T-helper 2 cell treated with Interferon-gamma antibody and Interleukin-4, amounts not matched to agents 5 μg/mL and 100 μg/mL, for 36 hours (primary cell): Measurements from ENCODE around the gene CBLC.
A peak's percentile ranks its signal among the peaks of the same experiment; 100 is the strongest.
"Not testable (repeated sequence)": the region's sequence is repeated elsewhere in the genome, so short reads cannot be mapped to it uniquely, and the experiment has no call there.

ENCODE experiments used
- DNase-seq: peaks from one replicate; pipeline ENCODE4 v3.0.0; 2021; ENCODE audit warnings: low spot score
- H3K27ac Mint-ChIP-seq: one replicate; pipeline ENCODE4 v1.8.0; 2021; ENCODE audit warnings: mild to moderate bottlenecking, mixed read lengths
- H3K27me3 Mint-ChIP-seq: one replicate; pipeline ENCODE4 v1.8.0; 2021; ENCODE audit warnings: low read depth, mixed read lengths
- H3K36me3 Mint-ChIP-seq: one replicate; pipeline ENCODE4 v1.8.0; 2021; ENCODE audit warnings: low read depth, mixed read lengths
- H3K4me1 Mint-ChIP-seq: one replicate; pipeline ENCODE4 v1.8.0; 2021; ENCODE audit warnings: low read depth, mixed read lengths
- H3K4me3 Mint-ChIP-seq: one replicate; pipeline ENCODE4 v1.8.0; 2022; ENCODE audit warnings: mild to moderate bottlenecking, moderate library complexity, mixed read lengths
- H3K9me3 Mint-ChIP-seq: one replicate; pipeline ENCODE4 v1.8.0; 2021; ENCODE audit warnings: mixed read lengths

CBLC gene

GRCh38 chr19:44820648-44821609 lies 43.2 kb downstream of the CBLC start:
- H3K27me3 Mint-ChIP-seq = peaks cover 5% of the 10 kb centered on the region
- H3K27ac Mint-ChIP-seq = no peak overlapping the region
- no peaks in the 10 kb centered on the region for H3K9me3 Mint-ChIP-seq
- no peaks in the 10 kb centered on the region for H3K4me1 Mint-ChIP-seq
- no peaks in the 10 kb centered on the region for H3K36me3 Mint-ChIP-seq
- no peak overlapping the region for H3K4me3 Mint-ChIP-seq
- no peak for DNase-seq

GRCh38 chr19:44822177-44822576 lies 44.5 kb downstream of the CBLC start:
- Mint-ChIP-seq H3K36me3 (no peaks in the 10 kb centered on the region), H3K4me3 (no peak overlapping the region), H3K27me3 (peaks cover 5% of the 10 kb centered on the region), H3K27ac (no peak overlapping the region), H3K9me3 (no peaks in the 10 kb centered on the region), H3K4me1 (no peaks in the 10 kb centered on the region)
- DNase-seq = no peak

GRCh38 chr19:44822670-44823372 lies 45.1 kb downstream of the CBLC start:
- DNase-seq = no peak
- H3K9me3 Mint-ChIP-seq = no peaks in the 10 kb centered on the region
- H3K27ac Mint-ChIP-seq = no peak overlapping the region
- no peaks in the 10 kb centered on the region for H3K36me3 Mint-ChIP-seq
- H3K4me3 Mint-ChIP-seq = no peak overlapping the region
- no peaks in the 10 kb centered on the region for H3K4me1 Mint-ChIP-seq
- H3K27me3 Mint-ChIP-seq = peaks cover 5% of the 10 kb centered on the region

- H3K4me1 Mint-ChIP-seq = no peaks in the 10 kb centered on the region
- no peaks in the 10 kb centered on the region for H3K36me3 Mint-ChIP-seq
- peaks cover 5% of the 10 kb centered on the region for H3K27me3 Mint-ChIP-seq
- H3K9me3 Mint-ChIP-seq = no peaks in the 10 kb centered on the region
- no peak for DNase-seq
- no peak overlapping the region for H3K4me3 Mint-ChIP-seq
- no peak overlapping the region for H3K27ac Mint-ChIP-seq
Measured at GRCh38 chr19:44823373-44823698, 45.6 kb downstream of the CBLC start.

DNA sequence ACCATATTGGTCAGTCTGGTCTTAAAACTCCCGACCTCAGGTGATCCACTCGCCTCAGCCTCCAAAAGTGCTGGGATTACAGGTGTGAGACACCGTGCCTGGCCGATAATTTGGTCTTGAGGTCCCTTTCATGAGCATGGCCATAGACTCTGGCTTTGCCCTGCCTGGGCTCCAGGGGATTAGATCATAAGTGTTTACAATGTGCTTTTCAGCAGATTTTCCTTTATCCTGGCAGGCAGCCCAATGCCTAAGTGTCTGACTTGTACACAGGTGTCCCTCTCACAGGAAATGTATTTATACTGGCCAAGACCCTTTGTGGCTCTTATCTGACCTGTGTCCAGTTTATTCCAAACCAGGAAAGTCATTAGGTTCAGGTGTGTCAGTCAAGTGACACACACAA lies 47.1 kb downstream of the CBLC start:
- no peak overlapping the region for H3K27ac Mint-ChIP-seq
- H3K9me3 Mint-ChIP-seq = no peaks in the 10 kb centered on the region

DNA sequence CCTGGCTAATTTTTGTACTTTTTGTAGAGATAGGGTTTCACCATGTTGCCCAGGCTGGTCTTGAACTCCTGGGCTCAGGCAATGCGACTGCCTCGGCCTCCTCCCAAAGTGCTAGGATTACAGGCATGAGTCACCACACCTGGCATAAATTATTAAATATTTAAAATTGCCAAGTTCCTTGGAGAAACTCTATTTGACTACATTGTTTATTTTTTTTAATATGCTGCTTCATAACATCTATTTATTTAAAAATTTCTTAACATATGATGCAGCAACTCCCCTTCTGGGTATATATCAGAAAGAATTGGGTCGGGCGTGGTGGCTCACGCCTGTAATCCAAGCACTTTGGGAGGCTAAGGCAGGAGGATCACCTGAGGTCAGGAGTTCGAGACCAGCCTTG lies 55.2 kb downstream of the CBLC start:
- not testable (repeated sequence) for H3K4me1 Mint-ChIP-seq, H3K4me3 Mint-ChIP-seq, H3K27ac Mint-ChIP-seq, H3K36me3 Mint-ChIP-seq, DNase-seq, H3K27me3 Mint-ChIP-seq, H3K9me3 Mint-ChIP-seq

More for the DNA sequence above, 47.1 kb downstream of the CBLC start:
- Mint-ChIP-seq H3K4me1 (no peaks in the 10 kb centered on the region), H3K36me3 (no peaks in the 10 kb centered on the region), H3K27me3 (peaks cover 5% of the 10 kb centered on the region), H3K4me3 (no peak overlapping the region)
- DNase-seq = no peak

DNA sequence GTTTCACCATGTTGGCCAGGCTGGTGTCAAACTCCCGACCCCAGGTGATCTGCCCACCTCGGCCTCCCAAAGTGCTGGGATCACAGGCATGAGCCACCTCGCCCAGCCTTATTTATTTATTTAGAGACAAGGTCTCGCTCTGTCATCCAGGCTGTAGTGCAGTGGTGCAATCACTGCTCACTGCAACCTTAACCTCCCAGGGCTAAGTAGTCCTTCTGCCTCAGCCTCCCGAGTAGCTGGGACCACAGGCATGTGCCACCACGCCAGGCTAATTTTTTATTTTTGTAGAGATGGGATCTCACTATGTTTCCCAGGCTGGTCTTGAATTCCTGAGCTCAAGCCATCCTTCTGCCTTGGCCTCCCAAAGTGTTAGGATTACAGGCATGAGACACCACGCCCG lies 56.7 kb downstream of the CBLC start:
- H3K9me3 Mint-ChIP-seq, H3K27me3 Mint-ChIP-seq, H3K4me1 Mint-ChIP-seq, H3K27ac Mint-ChIP-seq, H3K4me3 Mint-ChIP-seq, DNase-seq, H3K36me3 Mint-ChIP-seq: not testable (repeated sequence)

DNA sequence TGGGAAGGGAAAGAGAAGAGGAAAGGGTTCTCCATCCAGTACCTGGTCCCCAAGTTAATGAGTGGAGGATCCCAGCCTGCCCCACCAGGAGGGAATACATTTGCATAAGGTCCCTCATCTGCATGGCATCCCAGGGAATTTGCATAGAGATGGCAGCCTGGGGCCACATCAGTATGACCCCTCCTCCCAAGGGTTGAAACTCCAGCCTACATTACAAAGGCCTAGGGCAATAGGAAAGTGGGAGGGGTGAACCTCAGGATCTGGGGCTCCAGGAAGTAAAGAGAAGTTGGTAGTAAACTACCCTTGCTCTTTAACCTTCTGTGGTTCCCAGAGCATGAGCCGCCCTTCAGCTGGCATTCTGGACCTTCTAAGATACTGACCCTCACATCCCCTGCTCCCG lies 61.6 kb downstream of the CBLC start:
- no peak overlapping the region for H3K27ac Mint-ChIP-seq

GRCh38 chr19:44840811-44841210 lies 63.1 kb downstream of the CBLC start:
- no peaks in the 10 kb centered on the region for H3K9me3 Mint-ChIP-seq
- no peak overlapping the region for H3K4me3 Mint-ChIP-seq
- no peak overlapping the region for H3K27ac Mint-ChIP-seq
- DNase-seq = no peak
- H3K4me1 Mint-ChIP-seq = peaks cover 9% of the 10 kb centered on the region
- peaks cover 8% of the 10 kb centered on the region for H3K27me3 Mint-ChIP-seq
- H3K36me3 Mint-ChIP-seq = no peaks in the 10 kb centered on the region

More for the DNA sequence above, 61.6 kb downstream of the CBLC start:
- Mint-ChIP-seq H3K4me1 (no peaks in the 10 kb centered on the region), H3K36me3 (no peaks in the 10 kb centered on the region), H3K4me3 (no peak overlapping the region), H3K9me3 (no peaks in the 10 kb centered on the region), H3K27me3 (no peaks in the 10 kb centered on the region)
- DNase-seq = no peak

DNA sequence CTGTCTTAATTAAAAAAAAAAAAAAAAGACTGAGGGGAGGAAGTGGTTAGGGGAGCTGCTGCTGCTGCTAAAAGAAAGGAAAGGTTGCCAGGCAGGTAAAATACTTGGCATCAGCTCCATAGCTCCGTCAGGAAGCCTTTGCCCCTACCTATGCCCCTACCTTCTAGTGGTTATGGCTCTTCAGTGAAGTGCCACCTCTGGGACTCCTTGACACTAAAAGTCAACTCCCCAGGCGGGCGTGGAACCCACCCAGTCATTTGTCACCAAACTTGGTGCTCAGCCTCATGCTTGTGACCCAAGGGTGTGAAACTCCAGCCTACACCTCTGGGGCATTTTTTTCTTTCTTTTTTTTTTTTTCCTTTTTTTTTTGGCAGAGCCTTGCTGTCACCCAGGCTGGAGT lies 63.5 kb downstream of the CBLC start:
- no peak for DNase-seq
- Mint-ChIP-seq H3K36me3 (no peaks in the 10 kb centered on the region), H3K4me3 (no peak overlapping the region), H3K27me3 (peaks cover 8% of the 10 kb centered on the region), H3K4me1 (peaks cover 9% of the 10 kb centered on the region), H3K9me3 (no peaks in the 10 kb centered on the region), H3K27ac (no peak overlapping the region)

DNA sequence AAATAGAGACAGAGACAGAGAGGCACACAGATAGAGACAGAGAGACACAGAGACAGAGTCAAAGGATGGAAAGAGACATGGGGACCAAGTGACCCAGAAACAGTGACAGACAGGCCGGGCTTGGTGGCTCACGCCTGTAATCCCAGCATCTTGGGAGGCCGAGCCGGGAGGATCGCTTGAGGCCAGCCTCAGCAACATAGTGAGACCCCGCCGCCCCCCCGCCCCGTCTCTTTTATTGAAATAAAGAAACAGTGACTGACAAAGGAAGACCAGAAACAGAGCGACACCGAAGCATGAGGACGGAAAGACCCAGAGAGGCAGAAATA lies 67.6 kb downstream of the CBLC start:
- no peaks in the 10 kb centered on the region for H3K9me3 Mint-ChIP-seq
- H3K4me1 Mint-ChIP-seq = peaks cover 17% of the 10 kb centered on the region
- H3K36me3 Mint-ChIP-seq = no peaks in the 10 kb centered on the region
- peak overlapping the region; percentile 86 for H3K4me3 Mint-ChIP-seq
- DNase-seq = no peak
- H3K27ac Mint-ChIP-seq = peak overlapping the region; percentile 68
- peaks cover 35% of the 10 kb centered on the region for H3K27me3 Mint-ChIP-seq

DNA sequence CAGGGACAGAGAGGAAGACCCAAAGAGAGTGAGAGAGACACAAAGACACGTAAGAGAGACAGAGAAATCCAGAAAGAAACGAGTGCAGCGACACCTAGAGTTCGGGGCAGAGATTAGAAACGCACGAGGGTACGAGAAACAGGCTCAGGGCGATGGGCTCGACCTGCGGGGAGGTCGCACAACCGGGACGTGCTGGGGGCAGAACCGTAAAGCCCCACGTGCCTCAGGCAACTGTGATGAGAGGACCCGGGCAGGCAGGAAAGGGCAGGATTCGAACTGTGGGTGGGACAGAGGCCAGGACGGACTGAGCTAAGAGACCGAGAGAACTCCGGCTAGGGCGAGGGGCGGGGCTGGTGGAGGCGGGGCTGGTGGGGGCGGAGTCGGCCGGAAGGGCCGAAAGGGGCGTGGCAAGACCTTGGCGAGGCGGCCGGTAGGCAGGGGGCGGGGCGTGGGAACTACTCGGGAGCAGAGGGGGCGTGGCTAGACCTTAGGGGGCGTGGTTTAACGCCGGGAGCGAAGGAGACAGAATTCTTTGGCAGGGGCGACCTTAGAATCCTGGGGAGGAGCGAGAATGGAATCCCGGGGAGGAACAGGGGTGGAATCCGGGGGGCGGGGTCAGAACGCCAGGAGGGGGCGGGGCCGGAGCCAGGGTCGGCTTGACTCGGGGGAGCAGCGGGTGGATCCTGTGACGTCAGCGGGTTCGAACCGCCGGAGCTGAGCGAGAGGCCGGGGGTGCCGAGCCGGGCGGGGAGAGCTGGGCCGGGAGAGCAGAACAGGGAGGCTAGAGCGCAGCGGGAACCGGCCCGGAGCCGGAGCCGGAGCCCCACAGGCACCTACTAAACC lies 68.1 kb downstream of the CBLC start, which contains the start of gene NECTIN2:
Gene NECTIN2, plus strand, starts transcription at position 686 of the 843 bp plus-strand sequence. CDS start 229 bp downstream, outside the sequence.
- no peaks in the 10 kb centered on the region for H3K9me3 Mint-ChIP-seq
- peak within 1 kb of the TSS; percentile 68 for H3K27ac Mint-ChIP-seq
- H3K4me1 Mint-ChIP-seq = peaks cover 17% of the 10 kb centered on the region
- DNase-seq = peak; percentile 85
- no peaks in the 10 kb centered on the region for H3K36me3 Mint-ChIP-seq
- H3K4me3 Mint-ChIP-seq = peak within 1 kb of the TSS; percentile 86
- H3K27me3 Mint-ChIP-seq = peaks cover 35% of the 10 kb centered on the region

- Mint-ChIP-seq H3K27ac (no peak overlapping the region), H3K27me3 (peaks cover 35% of the 10 kb centered on the region), H3K36me3 (no peaks in the 10 kb centered on the region), H3K9me3 (no peaks in the 10 kb centered on the region), H3K4me3 (peak overlapping the region; percentile 73), H3K4me1 (peaks cover 17% of the 10 kb centered on the region)
- DNase-seq = no peak
Measured at GRCh38 chr19:44846455-44847143, 68.9 kb downstream of the CBLC start.
